ENCODE results near the gene OSBP2. TPM values are rescaled to one million over a fixed set of nuclear protein-coding genes. Genes with fewer than 3 reads are reported as not detected.

Gene OSBP2
- total RNA-seq, 4 donors from 2014 or later, result 0.49 to 8.2 (median 0.72) TPM

DNA sequence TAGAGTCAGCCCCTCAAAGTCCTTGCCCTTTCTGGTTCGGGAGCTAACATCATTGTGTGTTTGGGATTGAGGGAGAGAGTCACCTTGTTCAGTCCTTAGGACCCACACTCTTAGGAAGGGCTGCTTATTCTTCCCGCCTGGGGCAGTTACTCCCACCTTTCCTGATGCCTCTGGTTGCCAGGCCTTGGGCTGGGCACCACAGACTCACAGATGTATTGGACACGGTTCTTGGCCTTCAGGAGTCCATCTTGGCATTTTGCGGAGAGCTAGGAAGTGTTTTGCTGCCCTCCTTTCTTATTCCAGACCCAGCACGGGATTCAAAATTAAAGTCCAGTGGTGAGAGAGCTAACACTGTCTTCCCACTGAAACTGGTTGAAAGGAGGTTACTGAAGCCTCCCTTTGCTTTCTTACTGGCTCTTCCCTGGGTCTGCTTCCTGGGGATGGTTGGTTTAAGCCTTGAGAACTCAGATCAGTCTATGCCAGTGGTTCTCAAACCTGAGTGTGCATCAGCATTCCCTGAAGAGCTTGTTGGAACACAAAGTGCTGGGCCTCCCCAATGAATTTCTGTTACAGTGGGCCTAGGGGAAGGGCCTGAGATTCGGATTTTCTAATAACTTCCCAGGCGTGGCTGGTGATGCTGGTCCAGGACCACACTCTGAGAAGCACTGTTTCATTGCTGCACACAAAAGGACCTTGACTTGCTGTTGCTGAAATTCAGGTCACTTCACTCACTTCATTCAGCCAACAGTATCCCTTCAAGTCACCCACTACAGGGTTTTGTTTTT is 1.4 kb downstream of the OSBP2 start:
- TF ChIP-seq, protein P1, sequence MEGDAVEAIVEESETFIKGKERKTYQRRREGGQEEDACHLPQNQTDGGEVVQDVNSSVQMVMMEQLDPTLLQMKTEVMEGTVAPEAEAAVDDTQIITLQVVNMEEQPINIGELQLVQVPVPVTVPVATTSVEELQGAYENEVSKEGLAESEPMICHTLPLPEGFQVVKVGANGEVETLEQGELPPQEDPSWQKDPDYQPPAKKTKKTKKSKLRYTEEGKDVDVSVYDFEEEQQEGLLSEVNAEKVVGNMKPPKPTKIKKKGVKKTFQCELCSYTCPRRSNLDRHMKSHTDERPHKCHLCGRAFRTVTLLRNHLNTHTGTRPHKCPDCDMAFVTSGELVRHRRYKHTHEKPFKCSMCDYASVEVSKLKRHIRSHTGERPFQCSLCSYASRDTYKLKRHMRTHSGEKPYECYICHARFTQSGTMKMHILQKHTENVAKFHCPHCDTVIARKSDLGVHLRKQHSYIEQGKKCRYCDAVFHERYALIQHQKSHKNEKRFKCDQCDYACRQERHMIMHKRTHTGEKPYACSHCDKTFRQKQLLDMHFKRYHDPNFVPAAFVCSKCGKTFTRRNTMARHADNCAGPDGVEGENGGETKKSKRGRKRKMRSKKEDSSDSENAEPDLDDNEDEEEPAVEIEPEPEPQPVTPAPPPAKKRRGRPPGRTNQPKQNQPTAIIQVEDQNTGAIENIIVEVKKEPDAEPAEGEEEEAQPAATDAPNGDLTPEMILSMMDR (IDR thresholded peaks at IDR 0.05; ENCODE audit: low read depth), result no peak

DNA sequence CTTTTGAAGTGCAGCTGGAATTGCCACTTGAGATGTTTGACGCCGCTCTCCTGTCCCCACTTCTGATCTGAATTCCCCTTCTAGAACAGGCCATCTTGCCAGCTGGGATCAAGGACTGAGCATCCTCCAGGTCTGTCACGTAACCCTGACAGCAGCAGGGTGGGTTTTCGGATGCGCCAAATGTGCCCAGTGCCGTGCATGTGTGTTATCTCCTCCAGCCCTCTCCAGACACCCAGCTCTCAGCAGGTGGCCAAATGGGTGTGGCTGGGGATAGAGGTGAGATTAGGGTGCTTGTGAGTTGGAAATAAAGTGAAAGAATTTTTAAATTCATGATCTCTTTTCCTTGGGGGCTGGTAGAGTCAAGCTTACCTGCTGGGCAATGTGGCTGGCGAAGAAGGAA is 3.3 kb downstream of the OSBP2 start:
- TF ChIP-seq, protein P1 (IDR thresholded peaks at IDR 0.05; ENCODE audit: low read depth), result no peak

DNA sequence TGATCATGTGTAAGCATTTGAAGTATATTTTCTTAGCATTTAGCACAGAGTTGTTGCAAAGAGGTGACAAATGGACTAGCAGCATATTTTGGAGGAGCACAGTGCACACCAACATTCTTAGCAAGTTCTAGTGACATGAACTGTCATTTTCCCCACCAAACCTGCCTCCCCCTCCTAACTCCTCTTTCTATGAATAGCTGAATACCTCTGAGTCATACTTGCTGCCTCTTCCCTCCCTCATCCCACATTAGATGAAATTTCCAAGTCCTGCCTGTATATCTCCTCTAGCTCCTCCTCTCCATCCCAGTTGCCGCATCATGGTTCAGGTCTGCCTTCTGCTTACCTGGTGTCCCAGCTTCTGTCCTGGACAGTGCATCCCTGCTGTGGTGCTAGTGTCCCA is 7.2 kb downstream of the OSBP2 start:
- TF ChIP-seq, protein P1 (IDR thresholded peaks at IDR 0.05; ENCODE audit: low read depth), result no peak

DNA sequence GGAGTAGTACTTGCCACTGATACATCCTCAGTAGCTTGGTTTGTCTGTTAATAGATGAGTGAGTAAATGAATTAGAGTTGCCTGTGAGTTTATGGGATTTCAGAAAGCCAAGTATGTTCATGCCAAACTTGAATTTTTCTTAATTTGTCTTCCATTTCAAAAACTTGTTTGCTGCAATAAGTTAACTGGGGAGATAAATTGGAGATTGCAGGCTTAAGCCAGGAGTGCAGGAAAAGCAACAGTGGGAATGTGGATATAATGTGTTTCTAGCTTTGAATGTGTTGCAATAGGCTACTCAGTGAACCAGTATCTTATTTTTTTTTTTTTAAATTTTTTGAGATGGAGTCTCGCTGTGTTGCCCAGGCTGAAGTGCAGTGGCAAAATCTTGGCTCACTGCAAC is 8.2 kb downstream of the OSBP2 start:
- TF ChIP-seq, protein P1 (IDR thresholded peaks at IDR 0.05; ENCODE audit: low read depth), result no peak

DNA sequence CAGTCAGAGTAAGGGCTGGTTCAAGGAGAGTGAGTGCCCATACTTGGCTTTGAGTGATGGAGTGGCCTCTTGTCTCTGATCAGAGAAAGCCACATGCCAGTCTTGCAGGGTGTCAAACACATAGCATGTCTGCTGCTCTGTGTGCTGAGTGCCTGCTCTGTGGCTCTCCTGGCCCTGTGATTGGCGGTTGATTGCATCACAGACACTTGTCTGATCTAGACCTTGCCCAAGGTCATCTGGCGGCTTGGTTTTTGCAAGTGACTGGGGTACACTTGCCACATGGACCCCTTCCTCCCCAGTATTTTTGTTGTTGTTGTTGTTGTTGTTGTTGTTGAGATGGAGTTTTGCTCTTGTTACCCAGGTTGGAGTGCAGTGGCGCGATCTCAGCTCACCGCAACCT is 10.3 kb downstream of the OSBP2 start:
- TF ChIP-seq, protein P1 (IDR thresholded peaks at IDR 0.05; ENCODE audit: low read depth), result no peak

DNA sequence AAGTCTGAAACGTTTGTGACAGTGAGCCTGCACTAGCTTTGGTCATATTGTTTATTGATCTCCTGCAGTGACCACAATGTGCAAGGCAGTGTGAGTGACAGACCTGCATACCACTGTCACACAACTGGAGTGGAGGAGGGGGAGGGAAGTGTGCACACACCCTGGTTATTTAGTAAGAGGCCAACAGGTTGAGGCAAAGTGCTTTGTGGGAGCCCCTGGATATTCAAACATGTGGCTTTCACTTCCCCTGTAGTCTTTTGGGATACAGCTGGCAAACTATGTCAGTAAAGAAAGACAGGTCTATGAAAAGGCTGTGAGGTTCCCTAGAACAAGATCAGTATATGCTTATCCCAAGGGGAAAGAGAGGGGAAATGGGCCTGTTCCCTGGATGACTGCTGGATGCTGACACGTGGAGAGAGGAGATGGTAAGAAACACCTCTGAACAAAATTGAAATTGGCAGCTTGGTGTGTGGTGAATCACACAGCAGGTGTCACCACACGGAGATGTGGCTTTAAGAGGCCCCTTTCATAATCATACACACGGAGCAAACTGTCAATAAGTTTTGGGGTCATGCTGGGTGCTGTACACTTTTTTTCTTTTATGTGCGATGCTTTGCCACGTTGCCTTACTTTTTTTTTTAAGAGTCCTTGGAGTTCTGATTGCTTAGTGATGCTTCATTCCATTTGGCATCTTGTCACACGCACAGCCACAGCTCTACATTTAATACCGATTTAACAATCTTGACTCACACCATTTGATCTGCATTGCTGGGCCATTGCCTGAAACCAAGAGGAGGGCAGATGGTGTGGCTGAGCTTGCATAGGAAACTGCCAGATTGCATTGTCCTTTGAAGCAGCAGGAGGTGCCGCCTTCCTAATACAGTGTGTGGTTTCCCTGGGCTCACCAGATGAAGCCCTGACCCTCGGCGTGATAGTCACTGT is 11.3 kb downstream of the OSBP2 start:
- TF ChIP-seq, protein P1 (IDR thresholded peaks at IDR 0.05; ENCODE audit: low read depth), result no peak

DNA sequence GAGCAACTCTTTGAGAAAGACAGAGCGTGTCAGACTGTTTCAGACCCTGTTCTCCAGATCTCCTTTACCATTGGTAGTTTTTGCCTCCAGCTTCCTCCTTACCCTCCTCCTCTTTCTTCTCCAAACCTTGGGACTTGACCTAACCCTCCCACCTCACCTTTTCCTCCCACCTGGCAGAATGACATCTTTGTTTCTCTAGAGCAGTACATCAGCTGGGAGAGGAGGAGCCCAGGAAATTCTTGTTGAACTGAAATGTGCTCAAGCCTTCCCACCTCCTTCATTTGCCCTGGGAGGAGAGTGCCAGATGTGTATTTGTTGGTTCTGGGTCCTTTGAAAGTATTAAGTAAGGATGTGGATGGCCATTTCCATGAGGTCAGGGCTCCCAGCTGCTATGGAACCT is 17.4 kb downstream of the OSBP2 start:
- TF ChIP-seq, protein P1 (IDR thresholded peaks at IDR 0.05; ENCODE audit: low read depth), result no peak
